HG02938 (cell line): ENCODE results near the gene MBNL1.

Experiments used
- ATAC-seq: cut with Tn5 transposase; IDR thresholded peaks from one replicate; pipeline ENCODE4 v1.9.1; 2021; ENCODE audit warnings: mild to moderate bottlenecking, moderate library complexity; ENCODE audit not compliant: unreplicated experiment

MBNL1 gene, protein sequence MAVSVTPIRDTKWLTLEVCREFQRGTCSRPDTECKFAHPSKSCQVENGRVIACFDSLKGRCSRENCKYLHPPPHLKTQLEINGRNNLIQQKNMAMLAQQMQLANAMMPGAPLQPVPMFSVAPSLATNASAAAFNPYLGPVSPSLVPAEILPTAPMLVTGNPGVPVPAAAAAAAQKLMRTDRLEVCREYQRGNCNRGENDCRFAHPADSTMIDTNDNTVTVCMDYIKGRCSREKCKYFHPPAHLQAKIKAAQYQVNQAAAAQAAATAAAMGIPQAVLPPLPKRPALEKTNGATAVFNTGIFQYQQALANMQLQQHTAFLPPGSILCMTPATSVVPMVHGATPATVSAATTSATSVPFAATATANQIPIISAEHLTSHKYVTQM

DNA sequence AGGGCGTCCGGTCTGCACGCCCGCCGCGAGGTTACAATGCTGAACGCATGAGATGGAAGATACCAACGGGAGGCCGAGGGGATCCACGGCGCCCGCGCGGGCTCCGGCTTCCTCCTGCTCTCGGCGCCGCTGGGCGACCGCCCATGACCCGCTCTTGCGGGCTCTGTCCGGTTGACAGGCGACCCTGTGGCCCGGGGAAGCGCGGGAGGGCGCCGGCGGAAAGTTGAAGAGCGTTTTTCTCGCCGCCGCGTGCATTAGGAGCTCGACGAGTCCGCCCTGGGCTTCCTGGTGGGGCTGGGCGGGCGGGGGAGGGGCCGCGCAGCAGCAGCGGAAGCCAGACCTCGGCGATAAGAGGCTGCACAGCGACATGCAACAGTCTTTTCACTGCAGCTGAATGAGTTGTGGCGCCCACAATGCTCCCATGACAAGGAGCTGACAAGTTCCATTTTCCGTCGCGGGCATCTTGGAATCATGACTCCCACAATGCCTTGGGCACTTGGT, at the start of gene MBNL1:
Gene MBNL1, plus strand, starts transcription at position 375 of the 501 bp plus-strand sequence. CDS start 31,265 bp downstream, outside the sequence.
- ATAC-seq, result peak; percentile 59

DNA sequence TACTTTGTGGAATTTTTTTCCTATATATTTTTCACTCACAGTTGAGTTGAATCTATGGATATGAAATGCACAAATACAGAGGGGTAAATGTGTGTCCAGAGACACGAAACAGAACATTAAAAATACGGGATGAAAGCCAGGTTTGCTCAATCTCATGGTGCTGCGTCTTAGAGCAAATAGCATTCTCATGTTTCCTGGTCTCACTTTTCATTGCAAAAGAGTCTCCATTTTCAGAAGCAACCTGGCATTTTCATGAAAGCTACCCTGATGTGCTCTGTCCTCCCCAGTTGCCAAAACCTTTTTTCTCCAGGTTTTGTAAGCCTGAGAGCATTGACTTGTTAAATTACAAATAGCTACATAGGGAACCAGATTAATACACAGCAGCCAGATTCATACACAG, 49.5 kb upstream of the MBNL1 start:
- no peak for ATAC-seq

DNA sequence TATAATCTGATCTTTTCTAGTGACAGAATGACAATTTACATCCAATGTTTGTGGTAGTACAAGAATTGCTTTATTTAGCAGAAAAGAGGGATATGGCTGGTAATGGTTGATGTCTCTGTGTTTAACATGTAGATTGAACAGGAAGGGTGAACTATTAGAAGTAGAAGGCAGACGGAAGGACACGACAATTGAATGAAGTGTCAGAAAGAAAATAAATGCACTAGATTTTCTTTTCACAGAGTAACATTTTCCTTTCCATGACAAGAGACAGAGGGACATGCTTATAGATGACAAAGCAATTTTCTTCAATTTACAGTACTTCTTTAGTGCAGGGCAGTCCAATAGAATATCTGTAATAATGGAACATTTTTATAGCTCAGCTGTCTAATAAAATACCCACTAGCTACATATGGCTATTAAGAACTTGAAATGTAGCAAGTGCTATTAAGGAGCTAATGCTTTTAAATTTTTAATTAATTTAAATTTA, 48.9 kb upstream of the MBNL1 start:
- no peak for ATAC-seq

DNA sequence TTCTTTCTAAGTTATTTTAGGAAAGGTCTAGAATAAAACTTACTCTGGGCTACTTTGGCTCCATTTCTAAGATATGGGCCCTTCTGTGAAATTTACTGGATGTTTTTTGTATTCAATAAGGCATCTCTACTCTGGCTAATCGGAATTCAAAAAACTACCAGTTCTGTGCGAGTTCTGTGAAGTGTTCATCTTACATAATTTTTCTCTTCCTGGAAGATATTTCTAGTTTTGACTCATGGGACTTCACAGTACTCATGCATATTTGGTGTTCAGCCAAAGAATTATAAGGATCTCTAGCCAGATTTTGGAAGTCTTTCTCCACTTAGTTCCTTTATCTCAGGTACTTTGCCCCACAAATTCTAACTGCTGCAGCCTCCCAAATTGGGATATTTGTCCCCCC, 46.4 kb upstream of the MBNL1 start:
- ATAC-seq, result no peak

DNA sequence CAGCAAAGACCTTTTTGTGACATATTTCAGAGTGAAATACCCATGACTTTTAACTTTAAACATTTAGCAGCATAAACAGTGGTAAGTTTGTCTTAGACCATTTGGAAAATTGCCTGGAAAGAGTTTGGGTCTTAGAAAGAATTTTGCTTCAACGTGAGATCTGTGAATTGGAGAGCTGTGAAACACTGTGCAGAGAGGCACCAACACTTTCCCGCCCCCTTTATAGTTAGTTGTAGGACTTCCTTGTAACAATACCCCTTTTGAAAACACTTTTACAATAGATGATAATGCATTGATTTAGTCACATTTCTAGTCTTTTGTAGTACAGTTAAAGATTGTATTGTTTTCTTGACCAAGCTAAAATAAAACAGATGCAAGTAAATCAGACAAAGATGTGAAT, 43.5 kb upstream of the MBNL1 start:
- ATAC-seq, result no peak

DNA sequence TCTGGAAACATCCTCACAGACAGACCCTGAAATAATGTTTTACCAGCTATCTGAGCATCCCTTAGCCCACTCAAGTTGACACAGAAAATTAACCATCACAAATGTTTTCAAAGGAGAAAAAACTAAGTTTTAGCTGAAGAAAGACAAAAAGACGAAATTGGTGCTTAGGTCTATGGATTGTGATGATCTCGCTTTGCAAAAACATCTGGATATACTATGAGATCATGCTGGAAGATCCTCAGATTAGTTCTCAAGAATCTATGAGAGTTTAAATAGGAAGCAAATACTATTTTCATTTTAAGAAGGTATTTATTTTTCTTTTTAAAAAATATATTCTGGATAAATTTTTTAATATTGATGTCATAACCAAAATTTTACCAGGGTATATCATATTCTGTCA, 42.6 kb upstream of the MBNL1 start:
- no peak for ATAC-seq

DNA sequence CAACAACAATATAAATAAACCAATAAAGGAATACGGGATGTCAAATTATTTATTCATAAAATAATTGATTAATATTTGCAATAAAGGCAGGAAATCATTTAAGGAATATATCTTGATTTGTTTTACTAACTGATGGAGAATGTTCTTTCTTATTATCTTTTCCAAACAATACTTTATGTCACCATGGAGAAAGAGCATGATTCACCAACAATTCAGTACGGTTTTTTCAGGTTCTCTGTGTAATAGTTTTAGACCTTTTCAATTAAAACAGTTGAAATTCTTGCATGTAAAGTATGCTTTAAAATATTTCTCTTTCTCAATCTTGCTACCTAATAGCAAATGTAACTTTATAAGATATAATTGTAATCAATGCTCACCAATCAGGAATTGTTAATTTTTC, 41.7 kb upstream of the MBNL1 start:
- no peak for ATAC-seq

DNA sequence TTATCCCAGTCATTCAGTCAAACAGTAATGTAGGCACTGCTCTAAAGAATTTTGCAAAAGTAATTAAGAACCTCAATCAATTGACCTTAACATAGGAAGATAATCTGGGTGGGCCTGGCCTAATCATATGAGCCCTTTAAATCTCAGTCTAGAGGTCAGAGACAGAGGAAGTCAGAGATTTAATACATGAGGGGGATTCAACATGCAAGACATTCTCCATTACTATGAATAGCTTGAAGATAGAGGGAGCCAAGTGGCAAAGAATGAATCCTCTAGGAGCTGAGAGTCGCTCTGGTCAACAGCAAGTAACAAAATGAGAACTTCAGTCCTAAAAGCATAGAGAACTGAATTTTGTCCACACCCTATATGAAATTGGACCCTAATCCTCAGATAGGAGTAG, 39.0 kb upstream of the MBNL1 start:
- ATAC-seq, result no peak

DNA sequence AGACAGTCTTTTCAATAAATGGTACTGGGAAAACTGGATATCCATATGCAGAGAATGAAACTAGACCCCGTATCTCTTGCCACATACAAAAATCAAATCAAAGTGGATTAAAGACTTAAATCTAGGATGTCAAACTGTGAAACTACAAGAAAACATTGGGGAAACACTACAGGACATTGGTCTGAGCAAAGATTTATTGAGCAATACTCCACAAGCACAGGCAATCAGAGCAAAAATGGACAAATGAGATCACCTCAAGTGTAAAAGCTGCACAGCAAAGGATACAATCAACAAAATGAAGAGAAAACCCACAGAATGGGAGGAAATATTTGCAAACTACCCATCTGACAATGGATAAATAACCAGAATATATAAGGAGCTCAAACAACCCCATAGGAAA, 38.4 kb upstream of the MBNL1 start:
- no peak for ATAC-seq

DNA sequence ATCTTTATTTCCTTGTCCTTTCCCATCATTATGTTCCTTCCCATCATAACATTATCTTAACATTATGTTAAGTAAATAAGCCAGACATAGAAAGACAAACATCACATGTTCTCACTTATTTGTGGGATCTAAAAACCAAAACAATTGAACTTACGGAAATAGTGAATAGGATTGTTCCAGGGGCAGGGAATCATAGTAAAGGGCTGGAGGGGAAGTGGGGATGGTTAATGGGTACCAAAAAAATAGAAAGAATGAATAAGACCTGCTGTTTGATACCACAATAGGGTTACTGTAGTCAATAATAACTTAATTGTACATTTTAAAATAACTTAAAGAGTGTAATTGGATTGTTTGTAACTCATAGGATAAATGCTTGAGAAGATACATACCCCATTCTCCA, 36.7 kb upstream of the MBNL1 start:
- ATAC-seq, result no peak

DNA sequence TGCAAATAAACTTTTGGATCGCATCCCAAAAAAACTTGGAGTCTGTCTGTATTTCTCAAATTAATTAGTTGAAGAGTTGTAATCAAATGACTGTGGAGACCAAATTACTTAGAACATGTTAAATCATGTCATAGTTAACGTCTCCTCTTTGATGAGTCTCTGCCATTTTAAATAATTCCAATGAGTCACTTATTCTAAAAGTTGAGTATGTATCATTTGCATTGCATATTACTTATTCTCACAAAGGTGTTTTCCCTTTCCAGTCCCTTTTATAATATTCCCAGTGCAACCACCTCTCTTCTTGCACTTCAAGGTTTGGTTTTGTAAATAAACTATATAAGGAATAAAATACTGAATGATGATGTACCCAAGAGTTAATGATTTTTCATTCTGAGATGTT, 36.0 kb upstream of the MBNL1 start:
- ATAC-seq, result no peak

DNA sequence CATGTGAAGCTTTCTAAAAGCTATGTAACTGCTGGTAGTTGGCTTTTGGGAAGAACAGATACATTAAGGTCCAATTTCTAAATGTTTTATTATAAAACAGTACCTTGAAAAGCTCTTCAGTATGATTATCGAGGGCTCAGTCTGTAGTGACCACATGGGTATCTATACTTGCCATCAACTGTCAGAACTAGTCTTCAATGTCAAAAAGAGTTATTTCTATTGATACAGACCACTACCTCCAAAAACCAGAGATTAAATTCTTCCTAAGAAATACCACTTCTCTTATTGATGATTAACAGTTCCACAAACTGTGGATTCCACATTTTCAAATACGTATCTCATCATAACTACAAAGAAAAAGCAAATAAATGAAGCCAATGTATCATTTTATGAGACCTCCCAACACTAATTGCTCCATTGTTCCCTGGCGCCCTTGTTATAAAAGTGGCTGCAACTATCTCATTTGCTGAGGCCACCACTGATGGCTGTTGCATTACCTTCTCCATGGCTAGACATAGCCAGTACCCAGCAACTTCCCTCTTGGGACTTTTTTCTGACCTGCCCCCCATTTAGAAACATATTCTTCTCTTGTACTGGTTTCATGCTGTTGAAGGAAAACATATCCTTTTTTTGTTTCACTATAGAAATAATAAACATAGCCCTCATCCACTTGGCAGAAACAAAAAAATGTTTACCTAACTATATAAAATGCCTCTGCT, 33.9 kb upstream of the MBNL1 start:
- ATAC-seq, result no peak

DNA sequence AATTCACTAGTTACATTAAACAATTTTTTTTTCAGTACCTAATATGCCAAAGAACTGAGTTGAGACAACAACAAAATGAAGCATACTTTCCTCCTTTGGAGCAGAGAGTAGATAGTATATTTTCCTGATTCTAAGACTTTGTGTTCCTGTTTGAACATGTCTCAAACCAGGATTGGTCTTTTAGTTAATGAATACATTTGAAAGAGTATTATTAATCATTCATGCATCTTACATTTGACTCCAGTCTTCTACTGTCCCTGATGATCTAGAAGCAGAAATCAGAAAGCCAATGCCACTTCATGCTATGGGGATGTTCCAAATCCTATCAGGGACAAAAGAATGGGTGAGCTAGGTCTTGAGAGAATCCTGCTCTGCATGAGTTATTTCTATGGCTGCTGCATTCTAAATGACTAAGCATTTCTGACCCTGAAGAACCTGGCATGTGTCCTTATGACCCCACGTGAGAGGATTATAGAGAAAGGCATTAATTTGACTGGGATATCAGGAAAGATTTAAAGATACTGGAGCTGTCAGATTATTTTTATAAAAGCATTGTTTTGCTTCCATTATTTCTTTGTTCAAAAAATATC, 32.9 kb upstream of the MBNL1 start:
- no peak for ATAC-seq

DNA sequence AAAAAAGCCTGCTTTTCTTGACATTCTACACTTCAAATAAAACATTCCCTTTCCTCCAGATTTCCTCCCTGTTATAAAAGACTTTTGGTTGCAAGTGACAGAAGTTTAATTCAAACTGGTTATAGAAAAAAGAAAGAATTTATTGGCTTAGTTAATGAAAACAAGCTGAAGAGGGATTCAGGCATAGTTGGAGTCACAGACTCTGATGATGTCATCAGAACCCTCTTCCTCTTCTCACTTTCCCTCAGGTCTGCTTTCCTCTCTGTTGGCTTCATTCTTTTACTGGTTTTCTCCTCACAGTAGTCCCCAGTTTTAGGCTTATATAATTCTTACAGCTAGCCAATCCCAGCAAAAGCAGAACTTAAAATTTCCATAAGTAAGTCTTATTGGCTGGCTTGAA, 32.0 kb upstream of the MBNL1 start:
- ATAC-seq, result no peak

DNA sequence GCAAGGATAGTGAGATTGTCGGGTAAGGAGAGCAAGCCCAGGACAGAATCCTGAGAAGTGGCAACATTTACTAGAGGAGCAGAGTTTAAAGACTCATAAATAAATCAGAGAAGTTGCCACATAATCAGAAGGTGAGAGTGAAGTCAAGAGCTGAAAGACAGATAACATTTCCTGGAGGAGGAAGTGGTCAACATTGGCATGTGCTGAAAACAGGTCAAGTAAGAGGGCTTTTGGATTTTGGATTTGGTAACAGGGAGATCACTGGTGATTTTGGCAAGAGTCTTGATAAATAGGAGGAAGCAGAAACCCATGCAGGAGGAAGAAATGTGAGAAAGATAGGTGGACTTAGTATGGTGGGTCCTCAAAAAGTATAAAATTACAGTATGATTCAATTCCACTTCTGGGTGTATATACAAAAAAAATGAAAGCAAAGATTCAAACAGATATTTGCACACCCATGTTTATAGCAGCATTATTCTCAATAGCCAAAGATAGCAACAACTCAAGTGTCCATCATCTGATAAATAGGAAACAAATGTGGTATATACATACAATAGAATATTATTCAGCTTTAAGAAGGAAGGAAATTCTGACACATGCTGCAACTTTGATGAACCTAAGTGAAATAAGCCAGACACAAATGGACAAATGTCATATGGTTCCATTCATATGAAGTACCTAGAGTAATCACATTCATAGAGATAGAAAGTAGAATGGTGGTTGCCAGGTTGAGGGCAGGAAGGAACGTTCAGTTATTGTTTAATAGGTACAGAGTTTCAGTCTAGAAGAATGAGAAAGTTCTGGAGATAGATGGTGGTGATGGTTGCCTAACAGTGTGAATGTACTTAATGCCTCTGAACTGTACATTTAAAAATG, 27.3 kb upstream of the MBNL1 start:
- peak; percentile 78 for ATAC-seq

DNA sequence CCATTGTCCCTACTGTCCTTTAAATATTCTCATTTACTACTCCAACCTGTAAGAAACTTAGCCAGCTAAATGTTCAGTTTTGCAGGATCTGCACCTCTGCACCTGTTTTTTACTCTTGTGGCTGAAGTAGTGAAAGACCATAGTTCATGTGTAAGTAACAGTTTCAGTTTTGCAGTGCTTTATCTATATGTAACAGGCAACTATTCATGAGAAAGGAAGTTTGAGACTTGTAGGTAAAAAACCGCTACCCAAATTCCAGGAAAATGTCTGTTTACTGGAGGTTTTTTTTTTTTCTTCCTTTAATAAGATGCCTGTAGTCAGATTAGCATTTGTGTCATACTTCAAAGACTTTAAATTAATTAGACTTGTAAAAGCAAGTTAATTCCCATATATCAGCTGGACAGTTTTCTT, 25.4 kb upstream of the MBNL1 start:
- peak; percentile 60 for ATAC-seq

DNA sequence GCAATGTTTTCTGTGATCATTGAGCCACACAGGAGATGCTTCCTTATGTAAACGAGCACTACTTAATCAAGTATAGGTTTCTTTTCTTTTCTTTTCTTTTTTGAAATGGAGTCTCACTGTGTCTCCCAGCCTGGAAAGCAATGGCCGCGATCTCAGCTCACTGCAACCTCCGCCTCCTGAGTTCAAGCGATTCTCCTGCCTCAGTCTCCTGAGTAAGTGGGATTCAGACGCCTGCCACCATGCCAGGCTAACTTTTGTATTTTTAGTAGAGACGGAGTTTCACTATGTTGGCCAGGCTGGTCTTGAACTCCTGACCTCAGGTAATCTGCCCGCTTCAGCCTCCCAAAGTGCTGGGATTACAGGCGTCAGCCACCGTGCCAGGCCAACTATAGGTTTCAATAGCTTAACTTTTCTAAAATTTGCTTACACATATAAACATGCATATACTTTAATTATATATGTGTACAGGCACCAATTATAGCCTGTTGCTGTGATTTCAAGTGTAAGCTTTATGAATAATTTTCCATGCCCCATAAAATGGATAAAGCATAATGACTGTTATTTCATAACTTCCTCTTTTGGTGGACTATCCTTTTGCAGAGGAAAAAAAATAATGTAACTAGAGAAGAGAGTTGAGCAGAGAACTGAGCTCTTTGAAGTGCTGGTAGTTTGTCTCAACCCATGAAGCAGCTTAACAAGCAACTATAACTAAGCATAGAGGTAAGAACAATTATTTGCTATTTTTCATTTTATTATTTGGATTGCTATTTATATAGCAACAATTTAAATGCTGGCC, 24.8 kb upstream of the MBNL1 start:
- peak; percentile 30 for ATAC-seq

DNA sequence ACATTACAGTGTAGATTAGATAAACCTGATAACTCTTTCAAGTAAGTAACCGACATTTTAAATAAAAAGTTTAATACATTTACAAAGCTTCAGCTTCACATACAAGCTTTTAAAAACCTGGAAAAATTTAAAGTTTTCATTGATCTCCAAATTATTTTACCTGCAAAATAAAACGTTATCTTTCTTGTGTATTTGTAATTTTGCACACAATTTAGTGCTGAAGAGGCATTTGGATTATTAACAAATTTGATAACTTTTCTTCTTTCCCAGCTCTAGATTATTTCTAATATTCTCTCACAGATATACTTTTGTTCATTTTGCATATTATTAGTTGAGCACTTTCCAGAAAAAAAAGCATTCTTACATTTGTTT, 24.2 kb upstream of the MBNL1 start:
- ATAC-seq, result no peak

DNA sequence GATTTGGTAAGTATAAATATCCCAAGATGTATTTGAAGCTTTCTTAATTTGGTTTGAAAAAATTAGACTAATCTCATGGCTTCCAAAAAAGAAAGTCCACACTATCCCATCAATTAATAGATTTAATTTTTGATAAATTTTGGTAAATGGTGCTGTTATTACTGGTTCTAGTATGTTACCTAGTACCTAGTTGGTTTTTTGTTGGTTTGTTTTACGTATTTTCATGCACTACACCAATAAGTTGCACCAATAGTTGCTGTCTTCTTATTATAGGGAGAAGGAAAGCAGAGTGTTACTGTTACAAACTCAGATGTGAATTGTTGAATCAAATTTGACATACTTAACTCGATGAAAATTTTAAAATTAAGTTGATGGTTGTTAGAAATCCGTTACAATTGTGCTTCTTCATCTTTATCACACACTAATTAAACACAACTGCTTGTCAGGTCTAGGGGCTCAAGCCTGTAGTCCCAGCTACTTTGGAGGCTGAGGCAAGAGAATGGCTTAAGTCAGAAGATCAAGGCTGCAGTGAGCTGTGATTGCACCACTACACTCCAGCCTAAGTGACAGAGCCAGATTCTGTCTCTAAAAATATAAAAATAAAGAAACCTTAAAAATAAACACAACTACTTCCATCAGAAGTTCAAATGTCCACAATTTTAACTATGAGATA, 23.1 kb upstream of the MBNL1 start:
- ATAC-seq, result no peak
